Endothelial cell of umbilical vein (primary cell): ENCODE data around the gene RBM20.

Source experiments
- CTCF ChIP-seq, 2 donors: IDR thresholded peaks; 1 replicate in 1 of 2; 2 replicates in 1 of 2; pipeline ENCODE4 v1.5.1; 2011; ENCODE audit warnings: low read length in 2 of 2, mild to moderate bottlenecking in 2 of 2, moderate library complexity in 2 of 2, control low read depth in 1 of 2, inconsistent platforms in 1 of 2, low read depth in 1 of 2; ENCODE audit not compliant: insufficient read depth in 1 of 2; ENCODE audit errors: extremely low read depth in 1 of 2
- EZH2 ChIP-seq: IDR thresholded peaks from 2 replicates; pipeline ENCODE4 v1.6.1; 2012; ENCODE audit warnings: borderline replicate concordance, low read depth, mild to moderate bottlenecking, moderate library complexity, low read length, inconsistent platforms; ENCODE audit not compliant: severe bottlenecking
- FOS ChIP-seq: IDR thresholded peaks from 2 replicates; pipeline ENCODE4 v1.6.1; 2011; ENCODE audit warnings: mild to moderate bottlenecking, low read length, moderate library complexity, borderline replicate concordance; ENCODE audit not compliant: insufficient read depth
- GATA2 ChIP-seq: IDR thresholded peaks from 2 replicates; pipeline ENCODE4 v1.7.0; 2011; ENCODE audit warnings: low read depth, mild to moderate bottlenecking, moderate library complexity, mixed read lengths, low read length; ENCODE audit not compliant: insufficient read length, insufficient read depth
- JUN ChIP-seq: IDR thresholded peaks from 2 replicates; pipeline ENCODE4 v1.6.1; 2011; ENCODE audit warnings: borderline replicate concordance, low read depth; ENCODE audit not compliant: insufficient read length, insufficient read depth
- MAX ChIP-seq: IDR thresholded peaks from 2 replicates; pipeline ENCODE4 v1.6.1; 2011; ENCODE audit not compliant: insufficient read depth, insufficient read length
- MYC ChIP-seq: IDR thresholded peaks from one replicate; pipeline ENCODE4 v1.6.1; 2011; ENCODE audit warnings: mild to moderate bottlenecking, low read depth, low read length
- POLR2A ChIP-seq: IDR thresholded peaks from 2 replicates; pipeline ENCODE4 v1.6.1; 2012; ENCODE audit warnings: low read depth, mild to moderate bottlenecking, control low read depth, low read length
- POLR2AphosphoS5 ChIP-seq: IDR thresholded peaks from 2 replicates; pipeline ENCODE4 v1.6.1; 2012; ENCODE audit warnings: low read depth, mild to moderate bottlenecking, control low read depth, low read length, moderate library complexity; ENCODE audit not compliant: insufficient read depth

GRCh38 chr10:110783509-110784107 is 139.5 kb downstream of the RBM20 start:
- TF ChIP-seq CTCF (IDR thresholded peaks at IDR 0.05; ENCODE audit: extremely low read depth in 1 of 2, insufficient read depth in 1 of 2, low read depth in 1 of 2, low read length in 2 of 2) (no peak), POLR2AphosphoS5 (no peak), MAX (no peak), EZH2 (no peak), POLR2A (no peak), JUN (no peak), MYC (no peak), FOS (no peak), GATA2 (no peak)
